Hepatocyte (in vitro differentiated cells): ENCODE measurements around the gene ZNHIT6. TPM values are rescaled to one million over a fixed set of nuclear protein-coding genes. Genes with fewer than 3 reads are reported as not detected.

Experiments
- DNase-seq: peaks from one replicate; pipeline ENCODE4 v3.0.0-alpha.2; 2016; ENCODE audit warnings: low spot score
- H2AFZ ChIP-seq: fragments of 200-600 bp; sonication (generic); 2 replicates; pipeline ENCODE4 v1.6.0; 2016; ENCODE audit warnings: antibody characterized with exemption, mild to moderate bottlenecking
- H3K27ac ChIP-seq: fragments of 200-600 bp; sonication (generic); 2 replicates; pipeline ENCODE4 v1.5.1; 2016; ENCODE audit warnings: mild to moderate bottlenecking
- H3K27me3 ChIP-seq: fragments of 200-600 bp; sonication (generic); 2 replicates; pipeline ENCODE4 v1.6.1; 2016
- H3K36me3 ChIP-seq: fragments of 200-600 bp; sonication (generic); replicated peaks from 2 replicates; pipeline ENCODE4 v1.5.1; 2016; ENCODE audit warnings: low read depth; ENCODE audit not compliant: insufficient read depth
- H3K4me1 ChIP-seq: fragments of 200-600 bp; sonication (generic); 2 replicates; pipeline ENCODE4 v1.5.1; 2016; ENCODE audit warnings: mild to moderate bottlenecking, moderate library complexity; ENCODE audit not compliant: insufficient read depth
- H3K4me2 ChIP-seq: fragments of 200-600 bp; sonication (generic); 2 replicates; pipeline ENCODE4 v1.6.0; 2016
- H3K4me3 ChIP-seq: fragments of 200-600 bp; sonication (generic); 2 replicates; pipeline ENCODE4 v1.5.1; 2016; ENCODE audit warnings: mild to moderate bottlenecking
- H3K79me2 ChIP-seq: fragments of 200-600 bp; sonication (generic); 2 replicates; pipeline ENCODE4 v1.6.0; 2017; ENCODE audit warnings: mild to moderate bottlenecking
- H3K9me2 ChIP-seq: fragments of 200-600 bp; sonication (generic); replicated peaks from 2 replicates; pipeline ENCODE4 v1.6.0; 2017; ENCODE audit warnings: mild to moderate bottlenecking; ENCODE audit not compliant: insufficient read depth
- H3K9me3 ChIP-seq: fragments of 200-600 bp; sonication (generic); 2 replicates; pipeline ENCODE4 v1.5.1; 2016; ENCODE audit warnings: low read depth, mild to moderate bottlenecking
- H4K20me1 ChIP-seq: fragments of 200-600 bp; sonication (generic); 2 replicates; pipeline ENCODE4 v1.6.0; 2016; ENCODE audit warnings: mild to moderate bottlenecking; ENCODE audit not compliant: insufficient read depth, poor library complexity, severe bottlenecking
- CTCF ChIP-seq: fragments of 200-600 bp; sonication (generic); IDR thresholded peaks from 2 replicates; pipeline ENCODE4 v1.5.1; 2016; ENCODE audit warnings: antibody characterized with exemption, mild to moderate bottlenecking; ENCODE audit not compliant: poor library complexity
- EZH2 ChIP-seq: fragments of 200-600 bp; sonication (generic); IDR thresholded peaks from 2 replicates; pipeline ENCODE4 v1.6.1; 2016; ENCODE audit warnings: antibody characterized with exemption, mild to moderate bottlenecking, borderline replicate concordance
- EZH2phosphoT487 ChIP-seq: fragments of 200-600 bp; sonication (generic); IDR thresholded peaks from one replicate; pipeline ENCODE4 v1.6.1; 2018; ENCODE audit warnings: antibody characterized with exemption, mild to moderate bottlenecking, low read depth, moderate library complexity; ENCODE audit not compliant: unreplicated experiment, severe bottlenecking
- WGBS: methylation state at CpG from one replicate; pipeline ENCODE4 v1.1.6; 2016; ENCODE audit warnings: low lambda C conversion rate; ENCODE audit errors: missing lambda C conversion rate; 5-methylcytosine and 5-hydroxymethylcytosine counted together
- polyA plus RNA-seq: library from polyadenylated mRNA; unstranded; fragments of >200 nt; fragmentation: Nextera tagmentation; extraction: Ambion mirVana; gene quantifications from 2 replicates; pipeline ENCODE4 v1.2.1, GENCODE V29; 2016
- total RNA-seq: library from RNA; depleted of rRNA; stranded (reverse); fragments of >200 nt; gene quantifications from 2 replicates; pipeline ENCODE4 v1.2.3, GENCODE V29; 2014

Gene ZNHIT6
- total and polyA plus RNA-seq, 2 experiments from 2014 or later, result 13.5 to 14.2 TPM

GRCh38 chr1:85697895-85698294 is 10.3 kb downstream of the ZNHIT6 start:
- H3K4me3 ChIP-seq, result no peak overlapping the region
- H3K27ac ChIP-seq, result no peak overlapping the region
- no peaks in the 10 kb centered on the region for H3K27me3 ChIP-seq
- H3K4me1 ChIP-seq, result no peaks in the 10 kb centered on the region
- no peaks in the 10 kb centered on the region for H4K20me1 ChIP-seq
- peaks cover 14% of the 10 kb centered on the region for H3K79me2 ChIP-seq
- no peaks in the 10 kb centered on the region for H3K9me3 ChIP-seq
- no peaks in the 10 kb centered on the region for H3K9me2 ChIP-seq
- TF ChIP-seq EZH2phosphoT487, result no peak
- TF ChIP-seq EZH2, result no peak
- no peak for TF ChIP-seq CTCF
- H3K4me2 ChIP-seq, result no peak overlapping the region
- no peak overlapping the region for H2AFZ ChIP-seq
- DNase-seq, result no peak
- no peaks in the 10 kb centered on the region for H3K36me3 ChIP-seq

- Histone ChIP-seq H3K27me3 (no peaks in the 10 kb centered on the region), H4K20me1 (no peaks in the 10 kb centered on the region), H3K4me2 (no peak overlapping the region), H3K9me2 (no peaks in the 10 kb centered on the region), H2AFZ (no peak overlapping the region), H3K9me3 (no peaks in the 10 kb centered on the region), H3K27ac (no peak overlapping the region), H3K4me3 (no peak overlapping the region), H3K79me2 (no peaks in the 10 kb centered on the region), H3K4me1 (no peaks in the 10 kb centered on the region), H3K36me3 (no peaks in the 10 kb centered on the region)
- peak; percentile 70 for TF ChIP-seq CTCF
- TF ChIP-seq EZH2, result no peak
- 85% methylated on average over 1 of the region's 1 CpG for WGBS
- peak; percentile 43 for DNase-seq
Observed at GRCh38 chr1:85692730-85693314, 15.4 kb downstream of the ZNHIT6 start.

- TF ChIP-seq EZH2 (no peak), CTCF (no peak), EZH2phosphoT487 (no peak)
- H3K27ac ChIP-seq, result no peak overlapping the region
- no peaks in the 10 kb centered on the region for H3K36me3 ChIP-seq
- no peaks in the 10 kb centered on the region for H3K4me1 ChIP-seq
- no peak for DNase-seq
- WGBS, result 73% methylated on average over 4 of the region's 4 CpGs
- H4K20me1 ChIP-seq, result no peaks in the 10 kb centered on the region
- H3K9me3 ChIP-seq, result no peaks in the 10 kb centered on the region
- no peak overlapping the region for H3K4me3 ChIP-seq
- peaks cover 5% of the 10 kb centered on the region for H3K79me2 ChIP-seq
- no peaks in the 10 kb centered on the region for H3K27me3 ChIP-seq
- no peak overlapping the region for H3K4me2 ChIP-seq
- no peaks in the 10 kb centered on the region for H3K9me2 ChIP-seq
- H2AFZ ChIP-seq, result no peak overlapping the region
Observed at GRCh38 chr1:85689775-85690404, 18.3 kb downstream of the ZNHIT6 start.
